Lung microvascular endothelial cell (primary cell): ENCODE results near the gene PUSL1. TPM values are rescaled to one million over a fixed set of nuclear protein-coding genes. Genes with fewer than 3 reads are reported as not detected.

Experiments
- DNase-seq, 2 donors: peaks; one replicate each; pipeline versions ENCODE4 v3.0.0 to v3.0.0-alpha.2; 2010; ENCODE audit warnings: low read depth in 2 of 2
- total RNA-seq: library from RNA; depleted of rRNA; stranded (reverse); fragments of >200 nt; gene quantifications from 2 replicates; pipeline ENCODE4 v1.2.1, GENCODE V29; 2014

The PUSL1 gene
- total RNA-seq, 1 donor from 2014 or later, result 6.9 TPM

GRCh38 chr1:1336931-1337792 lies 28.8 kb downstream of the PUSL1 start:
- no peak for DNase-seq

- DNase-seq, result no peak
Measured at GRCh38 chr1:1337793-1338147, 29.4 kb downstream of the PUSL1 start.

GRCh38 chr1:1338278-1338677 lies 29.9 kb downstream of the PUSL1 start:
- no peak for DNase-seq

- no peak for DNase-seq
Measured at GRCh38 chr1:1340185-1340584, 31.8 kb downstream of the PUSL1 start.

GRCh38 chr1:1340791-1341548 lies 32.6 kb downstream of the PUSL1 start:
- DNase-seq, result no peak

GRCh38 chr1:1341549-1342021 lies 33.2 kb downstream of the PUSL1 start:
- no peak for DNase-seq

GRCh38 chr1:1342061-1342562 lies 33.7 kb downstream of the PUSL1 start:
- DNase-seq, result no peak

- DNase-seq, result no peak
Measured at GRCh38 chr1:1342584-1343115, 34.3 kb downstream of the PUSL1 start.

- DNase-seq, result no peak
Measured at GRCh38 chr1:1343811-1344421, 35.5 kb downstream of the PUSL1 start.

GRCh38 chr1:1344655-1345361 lies 36.4 kb downstream of the PUSL1 start:
- peak; percentile 52 to 54 for DNase-seq

GRCh38 chr1:1345384-1345783 lies 37.0 kb downstream of the PUSL1 start:
- no peak for DNase-seq

- DNase-seq, result no peak
Measured at GRCh38 chr1:1345860-1346500, 37.6 kb downstream of the PUSL1 start.

GRCh38 chr1:1346501-1346890 lies 38.1 kb downstream of the PUSL1 start:
- no peak for DNase-seq

GRCh38 chr1:1347026-1347595 lies 38.7 kb downstream of the PUSL1 start:
- no peak for DNase-seq

- peak in 1 of 2 donors; percentile 28 for DNase-seq
Measured at GRCh38 chr1:1347663-1348419, 39.4 kb downstream of the PUSL1 start.

GRCh38 chr1:1348420-1349255 lies 40.2 kb downstream of the PUSL1 start:
- DNase-seq, result peak; percentile 44 to 64

- DNase-seq, result peak; percentile 58 to 76
Measured at GRCh38 chr1:1349256-1350012, 41.0 kb downstream of the PUSL1 start, which contains the start of gene DVL1. TSS of gene DVL1 (minus strand) at chr1:1349418. CDS start at chr1:1349065, 353 bp downstream.
